Pancreas (tissue), 10 donors: ENCODE data around the gene NDUFC2. TPM values are rescaled to one million over a fixed set of nuclear protein-coding genes. Genes with fewer than 3 reads are reported as not detected.
A peak's percentile ranks its signal among the peaks of the same experiment; 100 is the strongest.
"Not testable (repeated sequence)": the region's sequence is repeated elsewhere in the genome, so short reads cannot be mapped to it uniquely, and the experiment has no call there.

Source experiments
- ATAC-seq, 4 donors: fragments of 200-7000 bp; cut with Tn5 transposase; one replicate each; pipeline versions ENCODE4 v1.8.0 to v1.9.1; 2020; ENCODE audit warnings: mild to moderate bottlenecking in 4 of 4, moderate library complexity in 4 of 4
- DNase-seq, 6 donors: peaks; one replicate each; pipeline ENCODE4 v3.0.0-alpha.2; 2020
- FAIRE-seq: peaks from 2 replicates; lab custom pipeline; 2012; peaks lifted over from hg19 to GRCh38; lab: Jason Lieb, UNC
- H3K27ac ChIP-seq, 4 donors: fragments of 200-600 bp; sonication (generic); 1 replicate in 3 of 4; 2 replicates in 1 of 4; pipeline versions ENCODE4 v1.5.0 to v1.8.0; 2020
- H3K27me3 ChIP-seq, 4 donors: fragments of 200-600 bp; one replicate each; pipeline ENCODE4 v1.8.0; 2021
- H3K36me3 ChIP-seq, 3 donors: fragments of 200-600 bp; sonication (generic) in 1 of 3; one replicate each; pipeline versions ENCODE4 v1.5.0 to v1.8.0; 2020 to 2021
- H3K4me1 ChIP-seq, 3 donors: fragments of 200-600 bp; one replicate each; pipeline ENCODE4 v1.8.0; 2021
- H3K4me3 ChIP-seq, 4 donors: fragments of 200-600 bp; sonication (generic) in 2 of 4; one replicate each; pipeline versions ENCODE4 v1.5.0 to v1.8.0; 2020 to 2021
- H3K9me3 ChIP-seq, 4 donors: fragments of 200-600 bp; one replicate each; pipeline ENCODE4 v1.8.0; 2021
- CTCF ChIP-seq, 4 donors: fragments of 200-600 bp; sonication (generic) in 3 of 4; IDR thresholded peaks; one replicate each; pipeline versions ENCODE4 v1.5.0 to v1.8.0; 2021; ENCODE audit warnings: antibody characterized with exemption in 4 of 4
- WGBS, 2 donors: extraction: QIAGEN DNeasy Blood & Tissue Kit; methylation state at CpG; one replicate each; pipeline ENCODE4 v1.1.7; 2013; 5-methylcytosine and 5-hydroxymethylcytosine counted together
- intact Hi-C, 3 donors: fragments of 100-400 bp; cut with DNase I; formaldehyde crosslinking; loops; one replicate each; pipeline versions ENCODE4 v1.11.1 to v1.14.2; 2022
- polyA plus RNA-seq, 2 donors: library from polyadenylated mRNA; stranded (reverse); fragments of 200-250 nt; gene quantifications; one replicate each; pipeline ENCODE4 v1.2.3, GENCODE V29; 2013
- total RNA-seq, 6 donors: library from RNA; stranded (reverse); fragmentation: NEBNext Ultra II Directional in 4 of 6; extraction: Animal tissue kit (Norgen Biotek cat#: 25700) in 4 of 6; gene quantifications; one replicate each; pipeline versions ENCODE4 v1.2.1 to v1.2.4, GENCODE V29; 2021 to 2023
- donor health status: healthy with polysubstance abuse.
- donor health status: DM: no; HTN: no; CAD: no; lungs with moderate emphysema.
- donor health status: DM: no; HTN: no; CAD: no.
- donor health status: control.
- donor health status: control.
- donor health status: Bipolar disorder and iron deficiency.
- donor health status: DM: yes; HTN: yes; CAD: no.
- donor health status: DM: no; HTN: no; CAD: no.
- donor health status: DM: no; HTN: no; CAD: no.
- donor health status: DM: yes; HTN: yes; CAD: no.

The NDUFC2 gene
- total and polyA plus RNA-seq, 8 donors: 42.6 to 114 (median 73.6) TPM

- TF ChIP-seq CTCF (IDR thresholded peaks at IDR 0.05): peak; percentile 98 to 99 (median 99)
- no peak overlapping the region for H3K27ac ChIP-seq
- no peaks in the 10 kb centered on the region for H3K9me3 ChIP-seq
- ATAC-seq: peak; percentile 91 to 96 (median 94)
- peak; percentile 68 to 98 (median 88) for DNase-seq
- 2% methylated on average over 28 of the region's 28 CpGs for WGBS, 2 donors
- FAIRE-seq: no peak
- intact Hi-C loops: no loop called here
- no peaks in the 10 kb centered on the region for H3K36me3 ChIP-seq
- H3K27me3 ChIP-seq: no peaks in the 10 kb centered on the region
- peak overlapping the region in 3 of 4 donors; percentile 9 to 52 (median 43) for H3K4me3 ChIP-seq
- peaks cover 0 to 6% (median 4%) of the 10 kb centered on the region in 3 donors for H3K4me1 ChIP-seq
Observed at GRCh38 chr11:78045851-78046485, 33.7 kb downstream of the NDUFC2 start.

DNA sequence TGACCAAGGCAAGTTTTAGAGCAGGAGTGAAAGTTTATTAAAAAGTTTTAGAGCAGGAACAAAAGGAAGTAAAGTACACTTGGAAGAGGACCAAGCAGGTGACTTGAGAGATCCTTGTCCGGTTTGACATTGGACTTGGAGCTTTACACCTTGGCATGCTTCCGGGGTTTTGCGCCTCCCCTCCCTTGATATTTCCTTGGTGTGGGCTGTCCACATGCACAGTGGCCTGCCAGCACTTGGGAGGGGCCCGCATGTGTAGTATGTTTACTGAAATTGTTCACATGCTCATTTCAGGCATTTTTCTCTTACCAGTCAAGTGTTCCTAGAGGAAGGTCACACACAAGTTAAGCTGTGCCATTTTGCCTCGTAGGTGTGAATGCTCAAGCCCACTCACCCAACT lies 35.0 kb downstream of the NDUFC2 start:
- WGBS, 2 donors: 47 to 51% methylated on average over 5 of the region's 5 CpGs
- Histone ChIP-seq H3K4me3 (no peak overlapping the region), H3K36me3 (no peaks in the 10 kb centered on the region), H3K9me3 (no peaks in the 10 kb centered on the region), H3K27me3 (no peaks in the 10 kb centered on the region), H3K27ac (no peak overlapping the region), H3K4me1 (peaks cover 7 to 16% (median 10%) of the 10 kb centered on the region in 3 donors)
- no peak for TF ChIP-seq CTCF (IDR thresholded peaks at IDR 0.05)
- peak; percentile 45 to 78 (median 50) for ATAC-seq
- DNase-seq: peak in 5 of 6 donors; percentile 71 to 85 (median 74)
- no peak for FAIRE-seq
- intact Hi-C loops: no loop called here

DNA sequence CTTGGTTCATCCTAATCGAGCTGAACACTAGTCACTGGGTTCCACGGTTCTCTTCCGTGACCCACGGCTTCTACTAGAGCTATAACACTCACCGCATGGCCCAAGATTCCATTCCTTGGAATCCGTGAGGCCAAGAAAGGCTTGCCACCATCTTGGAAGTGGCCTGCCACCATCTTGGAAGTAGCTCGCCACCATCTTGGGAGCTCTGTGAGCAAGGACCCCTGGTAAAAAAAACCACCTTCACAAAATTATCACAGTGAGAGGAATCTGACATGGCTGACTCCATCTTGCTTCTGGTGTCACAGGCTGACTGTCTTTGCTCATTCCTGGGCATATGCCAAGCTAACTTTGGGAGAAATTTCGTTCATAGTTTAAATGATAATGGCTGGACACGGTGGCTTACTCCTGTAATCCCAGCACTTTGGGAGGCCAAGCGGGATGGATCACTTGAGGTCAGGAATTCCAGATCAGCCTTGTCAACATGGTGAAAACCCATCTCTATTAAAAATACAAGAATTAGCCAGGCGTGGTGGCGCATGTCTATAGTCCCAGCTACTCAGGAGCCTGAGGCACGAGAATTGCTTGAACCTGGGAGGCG lies 37.7 kb downstream of the NDUFC2 start:
- TF ChIP-seq CTCF (IDR thresholded peaks at IDR 0.05): no peak
- intact Hi-C loops: no loop called here
- Histone ChIP-seq H3K27me3 (no peaks in the 10 kb centered on the region), H3K4me1 (peaks cover 13 to 37% (median 27%) of the 10 kb centered on the region in 3 donors), H3K9me3 (no peaks in the 10 kb centered on the region), H3K27ac (no peak overlapping the region), H3K36me3 (no peaks in the 10 kb centered on the region), H3K4me3 (no peak overlapping the region)
- ATAC-seq (no peak), DNase-seq (no peak), FAIRE-seq (no peak)
- 96 to 97% methylated on average over 14 of the region's 14 CpGs for WGBS, 2 donors

GRCh38 chr11:78041380-78041719 lies 38.3 kb downstream of the NDUFC2 start:
- H3K9me3 ChIP-seq, H3K27ac ChIP-seq, FAIRE-seq, intact Hi-C loops, DNase-seq, ATAC-seq, H3K4me3 ChIP-seq, H3K36me3 ChIP-seq, H3K27me3 ChIP-seq: not testable (repeated sequence)
- WGBS, 2 donors: 94 to 98% methylated on average over 8 of the region's 8 CpGs
- H3K4me1 ChIP-seq: peaks cover 13 to 37% (median 27%) of the 10 kb centered on the region in 3 donors

DNA sequence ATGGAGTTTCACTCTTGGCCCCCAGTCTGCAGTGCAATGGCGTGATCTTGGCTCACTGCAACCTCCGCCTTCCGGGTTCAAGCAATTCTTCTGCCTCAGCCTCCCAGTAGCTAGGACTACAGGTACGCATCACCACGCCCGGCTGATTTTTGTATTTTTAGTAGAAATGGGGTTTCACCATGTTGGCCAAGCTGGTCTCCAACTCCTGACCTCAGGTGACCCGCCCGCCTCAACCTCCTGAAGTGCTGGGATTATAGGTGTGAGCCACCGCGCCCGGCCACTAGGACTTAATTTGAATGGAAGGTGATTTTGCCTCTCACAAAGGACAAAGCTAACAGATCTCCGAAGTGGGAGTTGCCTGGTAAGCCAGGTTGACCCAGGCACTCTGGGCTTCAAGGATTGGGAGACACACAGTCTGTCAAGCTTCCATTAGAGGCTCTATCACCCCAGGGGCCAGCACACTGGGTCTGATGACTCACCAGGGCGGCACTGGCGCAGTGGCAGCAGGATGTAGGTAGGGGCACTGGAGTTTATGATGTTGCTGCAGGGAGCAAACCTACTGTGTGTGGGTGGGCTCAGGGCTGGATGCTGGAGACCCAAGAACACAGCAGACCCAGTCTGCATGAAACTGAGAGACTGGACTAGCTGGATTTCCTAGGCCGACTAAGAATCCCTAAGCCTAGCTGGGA lies 38.8 kb downstream of the NDUFC2 start:
- H3K27me3 ChIP-seq: no peaks in the 10 kb centered on the region
- intact Hi-C loops: no loop called here
- TF ChIP-seq CTCF (IDR thresholded peaks at IDR 0.05): no peak
- H3K9me3 ChIP-seq: no peaks in the 10 kb centered on the region
- H3K4me3 ChIP-seq: no peak overlapping the region
- DNase-seq (no peak), ATAC-seq (no peak), FAIRE-seq (no peak)
- H3K36me3 ChIP-seq: no peaks in the 10 kb centered on the region
- H3K27ac ChIP-seq: peak overlapping the region in 2 of 4 donors; percentile 73 to 75
- WGBS, 2 donors: 90 to 97% methylated on average over 15 of the region's 15 CpGs
- peaks cover 13 to 37% (median 27%) of the 10 kb centered on the region in 3 donors for H3K4me1 ChIP-seq
